HepG2 (cell line): ENCODE results near the gene GP1BA. TPM values are rescaled to one million over a fixed set of nuclear protein-coding genes. Genes with fewer than 3 reads are reported as not detected.

ENCODE experiments used
- AFF4 ChIP-seq: sonication (generic); formaldehyde crosslinking; IDR thresholded peaks from 2 replicates; pipeline ENCODE4 v1.4.0; 2020; ENCODE audit warnings: missing genetic modification reagents
- ASH2L ChIP-seq: fragments of 300-600, 200-600 bp; sonication (generic); IDR thresholded peaks from 2 replicates; pipeline ENCODE4 v1.7.0; 2017; ENCODE audit warnings: low read depth, mild to moderate bottlenecking, moderate library complexity, mixed read lengths, low read length; ENCODE audit not compliant: insufficient read length
- CSRNP2 ChIP-seq: sonication (generic); formaldehyde crosslinking; conservative IDR thresholded peaks from 2 replicates; pipeline ENCODE4 v1.8.0; 2022; ENCODE audit warnings: low read depth, missing genetic modification reagents
- GATAD1 ChIP-seq: IDR thresholded peaks from 2 replicates; pipeline ENCODE4 v1.6.1; 2016; ENCODE audit warnings: missing genetic modification reagents, missing compliant biosample characterization
- HES4 ChIP-seq: sonication (generic); formaldehyde crosslinking; IDR thresholded peaks from 2 replicates; pipeline ENCODE4 v1.9.0; 2021; ENCODE audit warnings: mild to moderate bottlenecking, missing genetic modification reagents, borderline replicate concordance
- HMG20B ChIP-seq: conservative IDR thresholded peaks from 2 replicates; pipeline ENCODE4 v1.6.1; 2016; ENCODE audit warnings: missing genetic modification reagents, missing compliant biosample characterization
- HOXA7 ChIP-seq: sonication (generic); formaldehyde crosslinking; IDR thresholded peaks from 2 replicates; pipeline ENCODE4 v1.8.1; 2022; ENCODE audit warnings: mild to moderate bottlenecking, missing genetic modification reagents, moderate library complexity
- JDP2 ChIP-seq: sonication (generic); formaldehyde crosslinking; IDR thresholded peaks from 2 replicates; pipeline ENCODE4 v1.8.1; 2022; ENCODE audit warnings: missing genetic modification reagents, borderline replicate concordance
- KDM5B ChIP-seq: sonication (generic); formaldehyde crosslinking; IDR thresholded peaks from 2 replicates; pipeline ENCODE4 v1.4.0; 2020; ENCODE audit warnings: missing genetic modification reagents, mild to moderate bottlenecking, borderline replicate concordance
- NFYB ChIP-seq: sonication (generic); formaldehyde crosslinking; IDR thresholded peaks from 2 replicates; pipeline ENCODE4 v1.4.0; 2020; ENCODE audit warnings: missing genetic modification reagents
- NR2F6 ChIP-seq, 2 experiments: IDR thresholded peaks; 2 replicates each; pipeline ENCODE4 v1.6.1; 2016; ENCODE audit warnings: antibody characterized with exemption in 1 of 2, mild to moderate bottlenecking in 1 of 2
- POLR2G ChIP-seq: fragments of 200-400 bp; formaldehyde crosslinking; IDR thresholded peaks from 2 replicates; pipeline ENCODE4 v1.6.1; 2018; ENCODE audit warnings: mild to moderate bottlenecking, low read depth, low read length, moderate library complexity
- RBFOX2 ChIP-seq: fragments of 200-400 bp; formaldehyde crosslinking; IDR thresholded peaks from 2 replicates; pipeline ENCODE4 v1.6.1; 2017; ENCODE audit warnings: low read depth, mild to moderate bottlenecking, low read length
- REL ChIP-seq: sonication (generic); formaldehyde crosslinking; conservative IDR thresholded peaks from 2 replicates; pipeline ENCODE4 v1.8.0; 2022; ENCODE audit warnings: mild to moderate bottlenecking, missing genetic modification reagents, moderate library complexity
- WIZ ChIP-seq: sonication (generic); formaldehyde crosslinking; IDR thresholded peaks from 2 replicates; pipeline ENCODE4 v1.5.1; 2020; ENCODE audit warnings: mild to moderate bottlenecking, missing genetic modification reagents
- ZBTB3 ChIP-seq: sonication (generic); formaldehyde crosslinking; IDR thresholded peaks from 2 replicates; pipeline ENCODE4 v1.4.0; 2020; ENCODE audit warnings: low read depth, mild to moderate bottlenecking, moderate library complexity, missing genetic modification reagents, borderline replicate concordance
- ZGPAT ChIP-seq: IDR thresholded peaks from 2 replicates; pipeline ENCODE4 v1.6.1; 2016; ENCODE audit warnings: mild to moderate bottlenecking
- ZNF274 ChIP-seq: sonication (generic); formaldehyde crosslinking; IDR thresholded peaks from 2 replicates; pipeline ENCODE4 v1.5.1; 2020; ENCODE audit warnings: mild to moderate bottlenecking, missing genetic modification reagents
- ZNF75D ChIP-seq: sonication (generic); formaldehyde crosslinking; IDR thresholded peaks from 2 replicates; pipeline ENCODE4 v1.8.1; 2023; ENCODE audit warnings: missing genetic modification reagents, mild to moderate bottlenecking, borderline replicate concordance
- ZNF772 ChIP-seq: sonication (generic); formaldehyde crosslinking; IDR thresholded peaks from 2 replicates; pipeline ENCODE4 v1.5.0; 2020; ENCODE audit warnings: mild to moderate bottlenecking, missing genetic modification reagents
- ZNF879 ChIP-seq: sonication (generic); formaldehyde crosslinking; IDR thresholded peaks from 2 replicates; pipeline ENCODE4 v1.8.1; 2023; ENCODE audit warnings: missing genetic modification reagents
- ZSCAN5A ChIP-seq: sonication (generic); formaldehyde crosslinking; IDR thresholded peaks from 2 replicates; pipeline ENCODE4 v1.8.0; 2022; ENCODE audit warnings: mild to moderate bottlenecking, missing genetic modification reagents, borderline replicate concordance
- polyA plus RNA-seq, 8 experiments: library from polyadenylated mRNA; depleted of rRNA in 3 of 8; stranded (reverse) in 7 of 8; unstranded in 1 of 8; fragments of >200 nt; fragmentation: Illumina TruSeq in 4 of 8; extraction: Trizol in 4 of 8; gene quantifications; 2 replicates each; pipeline versions ENCODE4 v1.2.1 to v1.2.3, GENCODE V29; 2011 to 2016; ENCODE audit warnings: low read depth in 4 of 8, missing spikeins in 1 of 8, mixed read lengths in 1 of 8; ENCODE audit not compliant: insufficient read depth in 1 of 8
- total RNA-seq, 5 experiments: library from RNA; depleted of rRNA; stranded (reverse); fragments of >200 nt; fragmentation: Illumina TruSeq; extraction: Trizol; gene quantifications; 2 replicates each; pipeline ENCODE4 v1.2.3, GENCODE V29; 2016; ENCODE audit warnings: low read depth in 1 of 5

The GP1BA gene
- total and polyA plus RNA-seq, 2 of the 13 experiments (the other 11 are each of a cell fraction or from before 2014, with no cell fraction given) = not detected

- TF ChIP-seq CSRNP2 (CRISPR knock-in tag) (no peak), JDP2 (CRISPR knock-in tag) (no peak), ZSCAN5A (CRISPR knock-in tag) (no peak), GATAD1 (peak; percentile 85), ASH2L (peak; percentile 68), HES4 (CRISPR knock-in tag) (no peak), WIZ (no peak), AFF4 (CRISPR knock-in tag) (no peak), POLR2G (peak; percentile 86), RBFOX2 (peak; percentile 97), ZBTB3 (CRISPR knock-in tag) (no peak), ZNF75D (CRISPR knock-in tag) (no peak), HMG20B (CRISPR knock-in tag) (no peak), ZNF772 (CRISPR knock-in tag) (no peak), ZNF879 (no peak), REL (CRISPR knock-in tag) (no peak), HOXA7 (CRISPR knock-in tag) (no peak), ZGPAT (CRISPR knock-in tag) (0 out of 2 replicates have a peak, but pooled peaks have one; percentile 26), ZNF274 (CRISPR knock-in tag) (no peak), KDM5B (CRISPR knock-in tag) (0 out of 2 replicates have a peak, but pooled peaks have one; percentile 18), NFYB (peak; percentile 71), NR2F6 (IDR thresholded peaks at IDR 0.05) (no peak), NR2F6 (CRISPR knock-in tag; IDR thresholded peaks at IDR 0.05) (no peak)
Observed at GRCh38 chr17:4939796-4940554, 7.9 kb downstream of the GP1BA start, which contains the start of the genes RNF167 and SLC25A11 (continued).
